ENCODE data around the gene HTR1B.

Gene HTR1B

DNA sequence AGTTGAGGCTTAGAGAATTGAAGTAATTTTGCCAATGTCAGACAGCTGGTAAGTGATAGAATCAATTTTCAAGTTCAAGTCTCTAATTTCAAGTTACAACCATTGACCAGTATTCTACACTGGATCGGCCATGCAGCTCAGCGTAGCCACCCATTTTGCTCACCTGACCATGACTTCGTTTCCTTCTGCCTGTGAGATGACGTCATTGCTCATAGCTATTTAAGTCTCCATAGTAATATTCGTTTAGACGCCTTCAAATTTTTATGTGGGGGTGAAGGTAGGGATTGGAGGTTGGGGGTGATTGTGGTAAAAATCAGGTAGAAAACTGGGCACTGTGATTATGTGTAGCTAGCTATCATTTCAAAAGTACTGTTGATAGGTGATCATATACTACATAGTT, 5.6 kb upstream of the HTR1B start:
- no peak for TF ChIP-seq CTCF (IDR thresholded peaks at IDR 0.05; ENCODE audit: low read depth, low read length)
- TF ChIP-seq POLR2A (IDR thresholded peaks at IDR 0.05; ENCODE audit: extremely low read depth, insufficient read length): no peak
- no peak for TF ChIP-seq MYC (IDR thresholded peaks at IDR 0.05; ENCODE audit: low read depth, low read length)
- TF ChIP-seq, protein P1, sequence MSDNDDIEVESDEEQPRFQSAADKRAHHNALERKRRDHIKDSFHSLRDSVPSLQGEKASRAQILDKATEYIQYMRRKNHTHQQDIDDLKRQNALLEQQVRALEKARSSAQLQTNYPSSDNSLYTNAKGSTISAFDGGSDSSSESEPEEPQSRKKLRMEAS (IDR thresholded peaks at IDR 0.05; ENCODE audit: low read depth, low read length): no peak
- H3K4me3 ChIP-seq (ENCODE audit: low read depth, low read length): no peak overlapping the region
- no peak for DNase-seq (ENCODE audit: low read depth)

GRCh38 chr6:77466451-77467437, 3.5 kb upstream of the HTR1B start:
- H3K4me3 ChIP-seq (ENCODE audit: low read depth, low read length): no peak overlapping the region
- TF ChIP-seq CTCF (IDR thresholded peaks at IDR 0.05; ENCODE audit: low read depth, low read length) (no peak), POLR2A (IDR thresholded peaks at IDR 0.05; ENCODE audit: extremely low read depth, insufficient read length) (no peak), MYC (IDR thresholded peaks at IDR 0.05; ENCODE audit: low read depth, low read length) (no peak)
- TF ChIP-seq, protein P1 (IDR thresholded peaks at IDR 0.05; ENCODE audit: low read depth, low read length): no peak
- DNase-seq (ENCODE audit: low read depth): no peak

DNA sequence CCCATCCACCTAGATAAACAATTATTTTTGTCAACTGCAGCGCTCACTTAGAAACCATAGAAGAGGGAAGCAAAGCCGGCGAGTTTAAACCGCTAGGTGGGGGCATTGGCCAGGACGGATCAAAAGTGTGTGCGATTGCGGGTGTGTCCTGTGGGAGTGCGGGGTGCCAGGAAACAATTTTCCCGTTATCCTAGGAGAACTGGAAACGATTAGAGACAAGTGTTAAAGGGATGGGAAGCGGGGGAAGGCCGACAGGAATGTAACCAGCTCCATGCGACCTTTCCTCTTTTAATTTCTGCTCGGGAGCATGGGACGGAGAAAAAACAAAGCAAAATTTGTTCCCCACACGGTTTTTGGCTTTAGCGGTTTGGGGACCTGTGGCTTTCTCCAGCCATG, 2.8 kb upstream of the HTR1B start:
- H3K4me3 ChIP-seq (ENCODE audit: low read depth, low read length): no peak overlapping the region

DNA sequence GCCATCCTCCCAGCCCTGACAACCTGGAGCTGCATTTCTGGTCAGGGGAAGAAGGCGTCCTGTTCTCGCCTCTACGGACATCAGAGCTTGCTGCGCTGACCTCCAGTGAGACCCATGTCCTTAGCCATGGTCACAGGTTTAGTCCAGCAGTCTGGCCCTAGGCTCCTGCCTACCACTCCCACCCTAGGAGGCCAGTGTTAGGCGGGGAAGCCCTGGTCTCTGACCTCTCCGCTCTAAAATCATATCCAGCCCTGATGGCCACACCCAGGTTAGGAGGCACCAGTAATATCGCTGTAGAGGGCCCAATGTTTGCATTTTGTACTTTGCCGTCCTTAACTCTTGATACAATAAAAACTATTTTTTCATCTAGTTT, 1.2 kb upstream of the HTR1B start:
- no peak overlapping the region for H3K4me3 ChIP-seq (ENCODE audit: low read depth, low read length)
- no peak for DNase-seq (ENCODE audit: low read depth)
- TF ChIP-seq MYC (IDR thresholded peaks at IDR 0.05; ENCODE audit: low read depth, low read length): no peak
- TF ChIP-seq POLR2A (IDR thresholded peaks at IDR 0.05; ENCODE audit: extremely low read depth, insufficient read length): no peak
- TF ChIP-seq, protein P1 (IDR thresholded peaks at IDR 0.05; ENCODE audit: low read depth, low read length): no peak
- no peak for TF ChIP-seq CTCF (IDR thresholded peaks at IDR 0.05; ENCODE audit: low read depth, low read length)

More for the DNA sequence above, 2.8 kb upstream of the HTR1B start:
- TF ChIP-seq POLR2A (IDR thresholded peaks at IDR 0.05; ENCODE audit: extremely low read depth, insufficient read length) (no peak), MYC (IDR thresholded peaks at IDR 0.05; ENCODE audit: low read depth, low read length) (no peak), CTCF (IDR thresholded peaks at IDR 0.05; ENCODE audit: low read depth, low read length) (peak; percentile 32)
- TF ChIP-seq, protein P1 (IDR thresholded peaks at IDR 0.05; ENCODE audit: low read depth, low read length): no peak
- peak; percentile 15 for DNase-seq (ENCODE audit: low read depth)

GRCh38 chr6:77463861-77464494, 687 bp upstream of the HTR1B start:
- no peak overlapping the region for H3K4me3 ChIP-seq (ENCODE audit: low read depth, low read length)
- DNase-seq (ENCODE audit: low read depth): no peak
- TF ChIP-seq POLR2A (IDR thresholded peaks at IDR 0.05; ENCODE audit: extremely low read depth, insufficient read length): no peak
- no peak for TF ChIP-seq CTCF (IDR thresholded peaks at IDR 0.05; ENCODE audit: low read depth, low read length)
